NCI-H748 treated with DMSO at 0.1 percent for 48 hours (cell line): ENCODE data around the gene AADACL3.
"Not testable (repeated sequence)": the region's sequence is repeated elsewhere in the genome, so short reads cannot be mapped to it uniquely, and the experiment has no call there.

Experiments used
- DNase-seq: peaks from one replicate; lab custom pipeline; 2025; lab: John Stamatoyannopoulos, UW

Gene AADACL3

GRCh38 chr1:12715896-12716437 lies at the start of gene AADACL3:
Gene AADACL3 (plus strand): TSS chr1:12716110. CDS start chr1:12716177, 67 bp downstream.
- DNase-seq = no peak

GRCh38 chr1:12666141-12666735 lies 49.7 kb upstream of the AADACL3 start:
- no peak for DNase-seq

- DNase-seq = no peak
Measured at GRCh38 chr1:12669529-12670068, 46.3 kb upstream of the AADACL3 start.

GRCh38 chr1:12674358-12674757 lies 41.6 kb upstream of the AADACL3 start:
- DNase-seq = no peak

- DNase-seq = not testable (repeated sequence)
Measured at GRCh38 chr1:12676122-12676521, 39.8 kb upstream of the AADACL3 start.

- no peak for DNase-seq
Measured at GRCh38 chr1:12677565-12677964, 38.3 kb upstream of the AADACL3 start.

GRCh38 chr1:12678350-12678749 lies 37.6 kb upstream of the AADACL3 start:
- no peak for DNase-seq

GRCh38 chr1:12678820-12679219 lies 37.1 kb upstream of the AADACL3 start:
- no peak for DNase-seq

- no peak for DNase-seq
Measured at GRCh38 chr1:12690156-12690555, 25.8 kb upstream of the AADACL3 start.

GRCh38 chr1:12692967-12693782 lies 22.7 kb upstream of the AADACL3 start:
- DNase-seq = no peak

GRCh38 chr1:12696658-12697057 lies 19.3 kb upstream of the AADACL3 start:
- DNase-seq = no peak

GRCh38 chr1:12697397-12697796 lies 18.5 kb upstream of the AADACL3 start:
- no peak for DNase-seq

- no peak for DNase-seq
Measured at GRCh38 chr1:12703821-12704451, 12.0 kb upstream of the AADACL3 start.

- no peak for DNase-seq
Measured at GRCh38 chr1:12706061-12706460, 9.8 kb upstream of the AADACL3 start.

- DNase-seq = no peak
Measured at GRCh38 chr1:12708396-12709090, 7.4 kb upstream of the AADACL3 start.

GRCh38 chr1:12709091-12709491 lies 6.8 kb upstream of the AADACL3 start:
- DNase-seq = no peak

- no peak for DNase-seq
Measured at GRCh38 chr1:12709696-12710095, 6.2 kb upstream of the AADACL3 start.

GRCh38 chr1:12711536-12711935 lies 4.4 kb upstream of the AADACL3 start:
- no peak for DNase-seq

- no peak for DNase-seq
Measured at GRCh38 chr1:12712076-12712475, 3.8 kb upstream of the AADACL3 start.

GRCh38 chr1:12712929-12713328 lies 3.0 kb upstream of the AADACL3 start:
- no peak for DNase-seq

- DNase-seq = not testable (repeated sequence)
Measured at GRCh38 chr1:12713651-12714050, 2.3 kb upstream of the AADACL3 start.
